ENCODE data around the gene TUB.

Gene TUB

GRCh38 chr11:8084352-8084751 is 3.3 kb downstream of the TUB start:
- H3K4me3 ChIP-seq (ENCODE audit: low read depth, low read length) = no peak overlapping the region
- TF ChIP-seq CTCF (IDR thresholded peaks at IDR 0.05; ENCODE audit: borderline replicate concordance, insufficient read depth, low read depth, low read length) = no peak

- H3K4me3 ChIP-seq (ENCODE audit: low read depth, low read length) = no peak overlapping the region
- no peak for TF ChIP-seq CTCF (IDR thresholded peaks at IDR 0.05; ENCODE audit: borderline replicate concordance, insufficient read depth, low read depth, low read length)
These were observed 4.1 kb downstream of the TUB start for GRCh38 chr11:8085011-8085645.

- H3K4me3 ChIP-seq (ENCODE audit: low read depth, low read length) = no peak overlapping the region
- no peak for TF ChIP-seq CTCF (IDR thresholded peaks at IDR 0.05; ENCODE audit: borderline replicate concordance, insufficient read depth, low read depth, low read length)
These were observed 5.0 kb downstream of the TUB start for GRCh38 chr11:8086001-8086479.

GRCh38 chr11:8086571-8086970 is 5.6 kb downstream of the TUB start:
- no peak for TF ChIP-seq CTCF (IDR thresholded peaks at IDR 0.05; ENCODE audit: borderline replicate concordance, insufficient read depth, low read depth, low read length)
- H3K4me3 ChIP-seq (ENCODE audit: low read depth, low read length) = no peak overlapping the region

- H3K4me3 ChIP-seq (ENCODE audit: low read depth, low read length) = no peak overlapping the region
- no peak for TF ChIP-seq CTCF (IDR thresholded peaks at IDR 0.05; ENCODE audit: borderline replicate concordance, insufficient read depth, low read depth, low read length)
These were observed 6.2 kb downstream of the TUB start for GRCh38 chr11:8087185-8087584.

GRCh38 chr11:8087756-8088155 is 6.7 kb downstream of the TUB start:
- TF ChIP-seq CTCF (IDR thresholded peaks at IDR 0.05; ENCODE audit: borderline replicate concordance, insufficient read depth, low read depth, low read length) = no peak
- H3K4me3 ChIP-seq (ENCODE audit: low read depth, low read length) = no peak overlapping the region

GRCh38 chr11:8089791-8090510 is 8.9 kb downstream of the TUB start:
- TF ChIP-seq CTCF (IDR thresholded peaks at IDR 0.05; ENCODE audit: borderline replicate concordance, insufficient read depth, low read depth, low read length) = no peak
- H3K4me3 ChIP-seq (ENCODE audit: low read depth, low read length) = no peak overlapping the region

Data from GM12875 (cell line).